ENCODE data around the gene OR1D5. TPM values are rescaled to one million over a fixed set of nuclear protein-coding genes. Genes with fewer than 3 reads are reported as not detected.

Gene OR1D5
- total RNA-seq, 1 experiment from 2014 or later: not detected

GRCh38 chr17:3022197-3022596 is 41.2 kb downstream of the OR1D5 start:
- no peak overlapping the region for H2BK20ac ChIP-seq (ENCODE audit: low read depth, low read length, poor library complexity, severe bottlenecking)
- no peak for DNase-seq
- WGBS (ENCODE audit: extremely low coverage, insufficient read length, low lambda C conversion rate): no CpG with 5 or more reads among the region's 4 CpGs
- Mint-ChIP-seq H3K4me3 (no peak overlapping the region), H3K9me3 (peaks cover 23 to 29% of the 10 kb centered on the region in 2 experiments), H3K27me3 (ENCODE audit: low read depth) (no peaks in the 10 kb centered on the region), H3K36me3 (ENCODE audit: insufficient read depth in 1 of 3, low read depth in 3 of 3) (peaks cover 42 to 60% (median 50%) of the 10 kb centered on the region in 3 experiments), H3K27ac (no peak overlapping the region), H3K4me1 (no peaks in the 10 kb centered on the region)
- H3K4me1 ChIP-seq (ENCODE audit: insufficient read depth, low read length): no peaks in the 10 kb centered on the region
- H3T11ph ChIP-seq (ENCODE audit: low read length): no peak overlapping the region
- H4K8ac ChIP-seq (replicated peaks; ENCODE audit: insufficient read length, low read depth, low read length): no peak overlapping the region
- no peaks in the 10 kb centered on the region for H3K9me3 ChIP-seq (ENCODE audit: control insufficient read depth, low read depth, low read length)
- H3K27me3 ChIP-seq (ENCODE audit: insufficient read depth, low read length): no peaks in the 10 kb centered on the region
- no peak overlapping the region for H4K5ac ChIP-seq (ENCODE audit: insufficient read length, low read depth, low read length)
- H3K9ac ChIP-seq (ENCODE audit: extremely low read depth, insufficient read length, low read length): no peak overlapping the region
- H3K4me2 ChIP-seq (ENCODE audit: insufficient read depth, insufficient read length, low read length): no peak overlapping the region
- H3K14ac ChIP-seq (ENCODE audit: insufficient read depth, low read length): no peak overlapping the region
- TF ChIP-seq, protein P1, sequence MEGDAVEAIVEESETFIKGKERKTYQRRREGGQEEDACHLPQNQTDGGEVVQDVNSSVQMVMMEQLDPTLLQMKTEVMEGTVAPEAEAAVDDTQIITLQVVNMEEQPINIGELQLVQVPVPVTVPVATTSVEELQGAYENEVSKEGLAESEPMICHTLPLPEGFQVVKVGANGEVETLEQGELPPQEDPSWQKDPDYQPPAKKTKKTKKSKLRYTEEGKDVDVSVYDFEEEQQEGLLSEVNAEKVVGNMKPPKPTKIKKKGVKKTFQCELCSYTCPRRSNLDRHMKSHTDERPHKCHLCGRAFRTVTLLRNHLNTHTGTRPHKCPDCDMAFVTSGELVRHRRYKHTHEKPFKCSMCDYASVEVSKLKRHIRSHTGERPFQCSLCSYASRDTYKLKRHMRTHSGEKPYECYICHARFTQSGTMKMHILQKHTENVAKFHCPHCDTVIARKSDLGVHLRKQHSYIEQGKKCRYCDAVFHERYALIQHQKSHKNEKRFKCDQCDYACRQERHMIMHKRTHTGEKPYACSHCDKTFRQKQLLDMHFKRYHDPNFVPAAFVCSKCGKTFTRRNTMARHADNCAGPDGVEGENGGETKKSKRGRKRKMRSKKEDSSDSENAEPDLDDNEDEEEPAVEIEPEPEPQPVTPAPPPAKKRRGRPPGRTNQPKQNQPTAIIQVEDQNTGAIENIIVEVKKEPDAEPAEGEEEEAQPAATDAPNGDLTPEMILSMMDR (conservative IDR thresholded peaks at IDR 0.05): no peak
- H3K4ac ChIP-seq (ENCODE audit: low read depth, low read length): no peak overlapping the region
- no peaks in the 10 kb centered on the region for H3K79me1 ChIP-seq (ENCODE audit: insufficient read depth, low read depth, low read length, poor library complexity, severe bottlenecking)
- H2AFZ ChIP-seq (ENCODE audit: low read length): no peak overlapping the region
- no peak overlapping the region for H3K27ac ChIP-seq (ENCODE audit: insufficient read length, low read depth, low read length)
- H3K23ac ChIP-seq (ENCODE audit: insufficient read length, low read depth, low read length): no peak overlapping the region
- H2BK5ac ChIP-seq (ENCODE audit: insufficient read length, low read length): no peak overlapping the region
- H2AK5ac ChIP-seq (ENCODE audit: insufficient read length, low read length): no peak overlapping the region
- H4K20me1 ChIP-seq (ENCODE audit: control insufficient read depth, insufficient read depth, insufficient read length): peaks cover 3% of the 10 kb centered on the region
- H2BK120ac ChIP-seq (ENCODE audit: low read depth, low read length, poor library complexity, severe bottlenecking): no peak overlapping the region
- H2BK15ac ChIP-seq (ENCODE audit: low read depth, low read length): no peak overlapping the region
- H3K23me2 ChIP-seq (ENCODE audit: insufficient read length, low read depth, low read length, poor library complexity, severe bottlenecking): no peaks in the 10 kb centered on the region
- no peak overlapping the region for H3K56ac ChIP-seq (ENCODE audit: insufficient read length, low read depth, low read length)
- H2BK12ac ChIP-seq (ENCODE audit: insufficient read length, low read depth, low read length): no peak overlapping the region
- H3K18ac ChIP-seq (ENCODE audit: insufficient read length, low read depth, low read length): no peak overlapping the region
- no peaks in the 10 kb centered on the region for H3K79me2 ChIP-seq (ENCODE audit: insufficient read depth, low read length)
- no peak overlapping the region for H4K91ac ChIP-seq (ENCODE audit: insufficient read length, low read depth, low read length)

Measured in H9 (cell line).